ENCODE data around the gene USP17L30. TPM values are rescaled to one million over a fixed set of nuclear protein-coding genes. Genes with fewer than 3 reads are reported as not detected.
"Not testable (repeated sequence)": the region's sequence is repeated elsewhere in the genome, so short reads cannot be mapped to it uniquely, and the experiment has no call there.

Gene USP17L30

DNA sequence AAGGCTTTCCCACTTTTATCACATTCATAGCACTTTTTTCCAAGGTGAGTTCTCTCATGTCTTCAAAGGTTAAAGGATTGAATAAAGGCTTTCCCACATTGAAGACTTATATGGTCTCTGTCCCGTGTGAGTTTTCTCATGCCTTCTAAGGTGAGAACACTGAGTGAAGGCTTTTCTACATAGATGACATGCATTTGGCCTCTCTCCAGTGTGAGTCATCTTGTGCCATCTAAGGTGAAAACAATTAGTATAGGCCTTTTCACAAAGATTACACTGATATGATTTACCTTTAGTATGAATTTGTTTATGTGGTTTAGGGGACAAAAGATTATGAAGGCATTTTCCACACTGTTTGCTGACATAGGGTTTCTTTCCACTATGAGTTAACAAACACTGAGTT is 21.2 kb downstream of the USP17L30 start:
- H3K27me3 ChIP-seq (ENCODE audit: control insufficient read depth, insufficient read depth, low read length): no peaks in the 10 kb centered on the region
- H3K9me3 ChIP-seq (replicated peaks; ENCODE audit: low read length): no peaks in the 10 kb centered on the region
- no peak overlapping the region for H3K4me3 ChIP-seq (ENCODE audit: low read length)
- no peak overlapping the region for H3K9ac ChIP-seq (ENCODE audit: low read depth, low read length)
- H3K4me2 ChIP-seq (ENCODE audit: low read length): no peak overlapping the region
- no peaks in the 10 kb centered on the region for H3K4me1 ChIP-seq (ENCODE audit: control insufficient read depth, insufficient read depth, low read length)
- H3K36me3 ChIP-seq (ENCODE audit: insufficient read depth, low read length): no peaks in the 10 kb centered on the region

GRCh38 chr4:9389001-9389400 is 26.1 kb downstream of the USP17L30 start:
- H3K4me3 ChIP-seq (ENCODE audit: low read length); H3K4me1 ChIP-seq (ENCODE audit: control insufficient read depth, insufficient read depth, low read length); H3K27me3 ChIP-seq (ENCODE audit: control insufficient read depth, insufficient read depth, low read length); H3K36me3 ChIP-seq (ENCODE audit: insufficient read depth, low read length); H3K4me2 ChIP-seq (ENCODE audit: low read length); H3K9me3 ChIP-seq (replicated peaks; ENCODE audit: low read length); H3K9ac ChIP-seq (ENCODE audit: low read depth, low read length): not testable (repeated sequence)

GRCh38 chr4:9405774-9406173 is 42.8 kb downstream of the USP17L30 start:
- H3K4me3 ChIP-seq (ENCODE audit: low read length); H3K27me3 ChIP-seq (ENCODE audit: control insufficient read depth, insufficient read depth, low read length); H3K36me3 ChIP-seq (ENCODE audit: insufficient read depth, low read length); H3K4me1 ChIP-seq (ENCODE audit: control insufficient read depth, insufficient read depth, low read length); H3K9me3 ChIP-seq (replicated peaks; ENCODE audit: low read length); H3K9ac ChIP-seq (ENCODE audit: low read depth, low read length); H3K4me2 ChIP-seq (ENCODE audit: low read length): not testable (repeated sequence)

- H3K4me2 ChIP-seq (ENCODE audit: low read length); H3K36me3 ChIP-seq (ENCODE audit: insufficient read depth, low read length); H3K4me1 ChIP-seq (ENCODE audit: control insufficient read depth, insufficient read depth, low read length); H3K9ac ChIP-seq (ENCODE audit: low read depth, low read length); H3K27me3 ChIP-seq (ENCODE audit: control insufficient read depth, insufficient read depth, low read length); H3K9me3 ChIP-seq (replicated peaks; ENCODE audit: low read length); H3K4me3 ChIP-seq (ENCODE audit: low read length): not testable (repeated sequence)
These were observed 43.6 kb downstream of the USP17L30 start for GRCh38 chr4:9406491-9406890.

DNA sequence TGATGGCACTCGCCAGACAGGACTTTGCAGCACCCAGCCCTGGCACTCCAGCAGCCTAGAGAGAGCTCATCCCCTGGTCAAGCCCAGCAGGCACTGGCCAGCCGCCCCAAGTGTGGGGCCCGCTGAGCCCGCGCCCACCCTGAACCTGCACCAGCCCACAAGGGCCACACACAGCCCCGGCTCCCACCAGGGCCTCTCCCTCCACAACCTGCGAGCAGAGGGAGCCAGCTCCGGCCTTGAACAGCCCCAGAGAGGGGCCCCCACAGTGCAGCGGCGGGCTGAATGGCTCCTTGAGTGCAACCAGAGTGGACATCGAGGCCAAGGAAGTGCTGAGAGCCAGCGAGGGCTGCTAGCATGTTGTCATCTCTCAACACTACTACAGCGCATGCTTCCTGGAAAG is 46.9 kb downstream of the USP17L30 start:
- no peaks in the 10 kb centered on the region for H3K27me3 ChIP-seq (ENCODE audit: control insufficient read depth, insufficient read depth, low read length)
- H3K4me3 ChIP-seq (ENCODE audit: low read length): no peak overlapping the region
- no peaks in the 10 kb centered on the region for H3K9me3 ChIP-seq (replicated peaks; ENCODE audit: low read length)
- H3K9ac ChIP-seq (ENCODE audit: low read depth, low read length): no peak overlapping the region
- no peak overlapping the region for H3K4me2 ChIP-seq (ENCODE audit: low read length)
- no peaks in the 10 kb centered on the region for H3K36me3 ChIP-seq (ENCODE audit: insufficient read depth, low read length)
- no peaks in the 10 kb centered on the region for H3K4me1 ChIP-seq (ENCODE audit: control insufficient read depth, insufficient read depth, low read length)

Small RNAs within 50 kb of the gene (small RNA-seq; reads per million reads assigned to genes)
- not detected for gene RNA5SP153
